ENCODE data around the gene FSIP1. TPM values are rescaled to one million over a fixed set of nuclear protein-coding genes. Genes with fewer than 3 reads are reported as not detected.

Gene FSIP1
- total RNA-seq, 1 donor from 2014 or later, result 0.71 TPM

DNA sequence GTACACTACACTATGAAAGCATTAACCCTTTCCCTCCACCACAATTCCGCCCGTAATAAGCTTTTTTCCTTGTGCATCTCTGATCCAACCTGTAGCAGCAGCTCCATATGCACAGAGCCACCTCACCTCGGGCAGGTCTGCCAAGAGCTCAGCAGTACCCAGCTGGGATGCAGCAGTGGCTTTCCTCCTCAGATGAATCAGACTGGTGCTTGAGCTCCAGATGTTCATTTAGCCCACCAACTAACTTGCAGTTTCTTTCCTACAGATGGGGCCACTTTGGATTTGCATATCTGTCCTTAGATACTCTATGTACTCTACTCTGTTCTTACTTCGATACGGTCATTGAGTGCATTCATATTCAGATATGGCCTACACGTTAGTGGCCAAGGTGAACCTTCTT, 14.8 kb upstream of the FSIP1 start:
- H3K27me3 ChIP-seq (ENCODE audit: control insufficient read depth, insufficient read depth, low read length), result no peaks in the 10 kb centered on the region
- no peak for DNase-seq (ENCODE audit: low read depth)
- TF ChIP-seq CTCF (IDR thresholded peaks at IDR 0.05; ENCODE audit: insufficient read depth, low read length, poor library complexity, severe bottlenecking), result no peak
- no peaks in the 10 kb centered on the region for H3K36me3 ChIP-seq (ENCODE audit: control insufficient read depth, insufficient read depth, low read length)
- H3K4me3 ChIP-seq (ENCODE audit: low read depth, low read length), result no peak overlapping the region

DNA sequence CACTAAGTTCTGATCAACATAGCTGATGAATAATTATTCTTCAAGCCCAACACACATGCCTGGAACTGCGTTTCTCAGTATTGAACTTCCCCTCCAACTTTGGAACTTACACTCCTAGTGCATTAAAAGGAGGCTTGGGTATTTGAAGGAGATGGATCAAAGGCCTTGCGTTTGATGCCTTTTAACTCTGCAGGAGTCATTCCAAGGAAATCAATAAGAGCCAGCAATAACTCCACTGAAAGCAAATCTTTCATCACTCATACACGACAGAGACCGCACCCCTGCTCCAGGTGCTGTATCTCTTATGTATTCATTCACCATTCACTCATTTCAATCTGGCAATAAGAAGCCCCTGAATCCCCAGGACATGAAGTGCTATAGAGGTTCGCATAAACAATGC, 14.0 kb upstream of the FSIP1 start:
- Histone ChIP-seq H3K36me3 (ENCODE audit: control insufficient read depth, insufficient read depth, low read length) (no peaks in the 10 kb centered on the region), H3K27me3 (ENCODE audit: control insufficient read depth, insufficient read depth, low read length) (no peaks in the 10 kb centered on the region), H3K4me3 (ENCODE audit: low read depth, low read length) (no peak overlapping the region)
- no peak for DNase-seq (ENCODE audit: low read depth)
- no peak for TF ChIP-seq CTCF (IDR thresholded peaks at IDR 0.05; ENCODE audit: insufficient read depth, low read length, poor library complexity, severe bottlenecking)

DNA sequence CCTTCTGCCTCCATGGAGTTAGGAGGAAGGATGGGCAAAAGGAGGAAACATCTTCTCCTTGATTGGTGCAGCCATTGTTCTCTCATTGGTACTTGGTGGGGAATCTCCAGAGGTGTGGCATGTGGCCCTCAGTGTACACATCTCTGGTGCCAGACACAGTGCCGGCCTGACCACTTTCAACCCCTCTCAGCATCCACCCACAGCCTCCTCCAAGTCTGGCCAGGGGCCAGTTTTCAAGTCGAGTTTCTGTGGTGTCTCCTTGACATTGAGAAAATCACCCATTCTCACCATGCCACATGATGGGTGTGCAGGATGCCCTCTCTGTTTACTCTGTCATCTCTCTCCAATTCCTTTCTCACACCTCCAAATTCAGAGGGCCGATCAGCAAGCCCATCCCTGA, 12.8 kb upstream of the FSIP1 start:
- no peaks in the 10 kb centered on the region for H3K36me3 ChIP-seq (ENCODE audit: control insufficient read depth, insufficient read depth, low read length)
- H3K4me3 ChIP-seq (ENCODE audit: low read depth, low read length), result no peak overlapping the region
- no peak for TF ChIP-seq CTCF (IDR thresholded peaks at IDR 0.05; ENCODE audit: insufficient read depth, low read length, poor library complexity, severe bottlenecking)
- DNase-seq (ENCODE audit: low read depth), result no peak
- H3K27me3 ChIP-seq (ENCODE audit: control insufficient read depth, insufficient read depth, low read length), result no peaks in the 10 kb centered on the region

DNA sequence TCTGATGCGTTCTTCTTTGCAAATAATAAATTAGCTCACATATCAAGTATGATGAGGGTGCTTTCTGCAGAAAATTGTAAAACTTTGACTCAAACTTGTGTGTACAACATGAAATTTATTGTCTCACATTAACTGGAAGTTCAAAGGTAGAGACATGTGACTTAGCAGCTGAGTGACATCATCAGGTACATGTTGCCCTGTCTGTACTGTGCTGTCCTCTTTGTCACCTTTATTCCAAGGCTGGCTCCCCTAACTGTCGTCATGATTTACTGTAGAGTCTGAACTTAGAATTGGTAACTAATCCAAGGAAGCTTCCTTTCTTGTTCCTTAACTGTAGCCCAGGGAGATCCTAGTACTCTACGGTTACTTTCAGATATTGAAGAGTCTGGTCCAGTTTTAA, 12.3 kb upstream of the FSIP1 start:
- H3K36me3 ChIP-seq (ENCODE audit: control insufficient read depth, insufficient read depth, low read length), result no peaks in the 10 kb centered on the region
- no peak for TF ChIP-seq CTCF (IDR thresholded peaks at IDR 0.05; ENCODE audit: insufficient read depth, low read length, poor library complexity, severe bottlenecking)
- no peak overlapping the region for H3K4me3 ChIP-seq (ENCODE audit: low read depth, low read length)
- no peaks in the 10 kb centered on the region for H3K27me3 ChIP-seq (ENCODE audit: control insufficient read depth, insufficient read depth, low read length)
- DNase-seq (ENCODE audit: low read depth), result no peak

GRCh38 chr15:39793923-39794322, 11.3 kb upstream of the FSIP1 start:
- no peak for DNase-seq (ENCODE audit: low read depth)
- Histone ChIP-seq H3K36me3 (ENCODE audit: control insufficient read depth, insufficient read depth, low read length) (no peaks in the 10 kb centered on the region), H3K4me3 (ENCODE audit: low read depth, low read length) (no peak overlapping the region), H3K27me3 (ENCODE audit: control insufficient read depth, insufficient read depth, low read length) (no peaks in the 10 kb centered on the region)
- TF ChIP-seq CTCF (IDR thresholded peaks at IDR 0.05; ENCODE audit: insufficient read depth, low read length, poor library complexity, severe bottlenecking), result no peak

GRCh38 chr15:39792844-39793335, 10.2 kb upstream of the FSIP1 start:
- Histone ChIP-seq H3K27me3 (ENCODE audit: control insufficient read depth, insufficient read depth, low read length) (no peaks in the 10 kb centered on the region), H3K4me3 (ENCODE audit: low read depth, low read length) (no peak overlapping the region), H3K36me3 (ENCODE audit: control insufficient read depth, insufficient read depth, low read length) (no peaks in the 10 kb centered on the region)
- DNase-seq (ENCODE audit: low read depth), result no peak
- TF ChIP-seq CTCF (IDR thresholded peaks at IDR 0.05; ENCODE audit: insufficient read depth, low read length, poor library complexity, severe bottlenecking), result no peak

Measured in kidney epithelial cell (primary cell).